Adipocyte (in vitro differentiated cells): Measurements from ENCODE around the gene OLIG2.
A peak's percentile ranks its signal among the peaks of the same experiment; 100 is the strongest.

Experiments
- DNase-seq: peaks from one replicate; pipeline ENCODE4 v3.0.0-alpha.2; 2015; ENCODE audit warnings: low read depth
- H3K27me3 ChIP-seq: replicated peaks from 2 replicates; pipeline ENCODE4 v1.7.0; 2013; ENCODE audit warnings: mild to moderate bottlenecking, low read length, moderate library complexity; ENCODE audit not compliant: control insufficient read depth, insufficient read depth
- H3K36me3 ChIP-seq: 2 replicates; pipeline ENCODE4 v1.7.0; 2013; ENCODE audit warnings: low read length, mild to moderate bottlenecking, moderate library complexity; ENCODE audit not compliant: control insufficient read depth, insufficient read depth, severe bottlenecking
- H3K4me1 ChIP-seq: 2 replicates; pipeline ENCODE4 v1.7.0; 2013; ENCODE audit warnings: mild to moderate bottlenecking, low read length, moderate library complexity; ENCODE audit not compliant: control insufficient read depth, insufficient read depth
- H3K4me3 ChIP-seq: 2 replicates; pipeline ENCODE4 v1.7.0; 2013; ENCODE audit warnings: mild to moderate bottlenecking, low read length, moderate library complexity
- H3K9ac ChIP-seq: 2 replicates; pipeline ENCODE4 v1.7.0; 2013; ENCODE audit warnings: mild to moderate bottlenecking, low read length, moderate library complexity
- H3K9me3 ChIP-seq: 2 replicates; pipeline ENCODE4 v1.7.0; 2013; ENCODE audit warnings: mild to moderate bottlenecking, low read length, moderate library complexity; ENCODE audit not compliant: control insufficient read depth

The OLIG2 gene

GRCh38 chr21:33025489-33026442 lies at the start of gene OLIG2:
Gene OLIG2, plus strand, starts transcription at chr21:33025935. Its CDS starts 928 bp downstream, at chr21:33026863.
- Histone ChIP-seq H3K9me3 (peaks cover 8% of the 10 kb centered on the region), H3K27me3 (peaks cover 87% of the 10 kb centered on the region), H3K9ac (no peak within 1 kb of the TSS), H3K4me3 (no peak within 1 kb of the TSS), H3K4me1 (peaks cover 14% of the 10 kb centered on the region), H3K36me3 (no peaks in the 10 kb centered on the region)
- no peak for DNase-seq

DNA sequence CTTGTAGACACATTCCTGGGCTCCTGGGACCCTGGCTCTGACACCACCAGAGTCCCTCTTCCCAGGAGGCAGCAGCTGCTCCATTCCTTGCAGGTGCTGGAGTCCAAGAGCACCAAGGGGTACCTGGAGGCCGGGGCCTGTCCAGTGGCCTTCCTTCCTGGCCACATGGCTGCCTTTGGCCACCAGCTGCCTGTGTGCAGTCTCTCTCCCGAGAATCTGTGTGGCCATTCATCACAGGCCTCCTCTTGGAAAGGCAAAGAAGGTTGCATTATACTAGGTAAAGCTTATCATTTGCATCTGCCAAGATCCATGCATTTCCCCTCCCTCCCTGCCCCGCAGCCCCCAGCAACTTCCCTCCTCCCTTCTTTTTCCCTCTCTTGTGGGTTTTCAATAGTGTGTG lies 48.9 kb upstream of the OLIG2 start:
- Histone ChIP-seq H3K4me1 (no peaks in the 10 kb centered on the region), H3K9me3 (no peaks in the 10 kb centered on the region), H3K36me3 (no peaks in the 10 kb centered on the region), H3K27me3 (peaks cover 71% of the 10 kb centered on the region), H3K9ac (no peak overlapping the region), H3K4me3 (no peak overlapping the region)
- no peak for DNase-seq

DNA sequence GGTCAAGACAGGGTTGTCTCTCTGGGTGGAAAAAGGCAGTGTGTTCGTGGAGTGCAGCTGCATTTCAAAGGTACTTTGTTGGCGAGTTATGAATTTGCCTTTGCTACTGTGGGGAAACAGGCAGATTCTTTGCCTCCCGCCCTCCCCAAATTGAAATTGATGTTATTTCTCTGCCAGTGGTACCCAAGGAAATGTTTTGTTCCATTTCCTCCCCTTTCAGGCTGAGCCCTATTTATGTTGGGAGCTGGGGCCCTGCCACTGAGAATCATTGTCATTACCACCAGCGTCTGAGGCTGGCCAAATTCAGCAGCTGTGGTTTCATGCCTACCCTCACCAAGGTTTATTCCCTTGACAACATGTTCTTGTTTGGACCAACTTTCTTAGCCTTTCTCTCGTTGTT lies 48.5 kb upstream of the OLIG2 start:
- H3K27me3 ChIP-seq: peaks cover 71% of the 10 kb centered on the region

GRCh38 chr21:32978331-32979270 lies 47.1 kb upstream of the OLIG2 start:
- no peak for DNase-seq
- no peaks in the 10 kb centered on the region for H3K36me3 ChIP-seq
- H3K4me3 ChIP-seq: no peak overlapping the region
- peaks cover 64% of the 10 kb centered on the region for H3K27me3 ChIP-seq
- no peaks in the 10 kb centered on the region for H3K4me1 ChIP-seq
- H3K9me3 ChIP-seq: no peaks in the 10 kb centered on the region
- H3K9ac ChIP-seq: no peak overlapping the region

More for the DNA sequence above, 48.5 kb upstream of the OLIG2 start:
- Histone ChIP-seq H3K36me3 (no peaks in the 10 kb centered on the region), H3K9me3 (no peaks in the 10 kb centered on the region), H3K4me1 (no peaks in the 10 kb centered on the region), H3K4me3 (no peak overlapping the region), H3K9ac (no peak overlapping the region)
- no peak for DNase-seq

DNA sequence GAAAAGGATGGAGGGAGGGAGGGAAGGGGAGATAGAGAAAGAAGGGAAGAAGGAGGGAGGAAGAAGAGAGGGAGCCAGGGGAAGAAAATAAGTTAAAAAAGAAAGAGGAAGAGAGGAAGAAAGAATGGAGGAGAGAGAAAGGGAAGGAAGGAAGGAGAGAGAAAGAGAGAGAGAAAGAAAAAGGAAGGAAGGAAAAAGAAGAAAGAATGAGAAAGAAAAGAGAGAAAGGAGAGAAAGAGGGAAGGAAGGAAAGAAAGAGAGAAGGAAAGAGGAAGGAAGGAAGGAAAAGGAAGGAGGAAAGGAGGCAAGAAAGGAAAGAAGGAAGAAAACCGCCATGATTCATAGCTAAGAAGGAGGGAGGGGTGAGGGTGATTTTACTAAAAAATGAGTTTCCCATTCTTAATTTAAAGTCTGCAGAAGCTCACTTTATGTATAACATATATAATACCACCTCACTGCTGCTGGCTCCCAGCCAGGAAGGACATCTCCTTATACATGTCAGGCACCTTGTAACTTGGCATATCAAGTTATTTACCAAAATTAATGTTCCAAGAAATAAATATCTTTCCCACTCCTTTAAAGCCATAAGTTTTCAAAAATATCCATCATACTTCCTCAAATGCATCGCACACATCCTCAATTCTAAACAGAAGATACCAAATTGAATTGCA lies 46.0 kb upstream of the OLIG2 start:
- H3K9me3 ChIP-seq: peaks cover 2% of the 10 kb centered on the region
- no peak overlapping the region for H3K9ac ChIP-seq
- no peaks in the 10 kb centered on the region for H3K4me1 ChIP-seq
- peak; percentile 3 for DNase-seq
- H3K27me3 ChIP-seq: peaks cover 57% of the 10 kb centered on the region
- H3K4me3 ChIP-seq: no peak overlapping the region
- no peaks in the 10 kb centered on the region for H3K36me3 ChIP-seq

DNA sequence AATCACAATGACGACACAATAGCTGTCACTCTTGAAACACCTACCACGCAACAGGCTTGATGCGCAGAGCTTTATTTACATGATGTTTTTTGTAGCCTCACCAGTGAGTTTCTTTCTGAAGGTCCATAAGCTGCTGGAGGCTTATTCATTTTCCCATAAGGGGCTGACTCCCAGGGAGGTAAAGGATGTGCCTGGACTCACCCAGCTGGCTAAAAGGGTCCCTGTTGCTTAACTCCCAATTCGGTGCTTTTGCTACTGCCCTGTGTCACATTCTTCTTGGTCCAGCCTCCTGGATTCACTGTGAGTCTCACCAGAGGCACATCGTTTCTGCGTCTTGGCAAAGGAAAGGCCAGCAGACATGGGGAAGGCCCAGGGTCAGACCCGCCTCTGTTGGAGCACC lies 44.6 kb upstream of the OLIG2 start:
- Histone ChIP-seq H3K4me1 (no peaks in the 10 kb centered on the region), H3K36me3 (no peaks in the 10 kb centered on the region), H3K4me3 (no peak overlapping the region), H3K9ac (no peak overlapping the region), H3K27me3 (peaks cover 57% of the 10 kb centered on the region), H3K9me3 (peaks cover 12% of the 10 kb centered on the region)
- no peak for DNase-seq

- Histone ChIP-seq H3K36me3 (no peaks in the 10 kb centered on the region), H3K9me3 (peaks cover 17% of the 10 kb centered on the region), H3K4me1 (no peaks in the 10 kb centered on the region), H3K27me3 (peaks cover 69% of the 10 kb centered on the region), H3K4me3 (no peak overlapping the region), H3K9ac (no peak overlapping the region)
- DNase-seq: no peak
Measured at GRCh38 chr21:32990666-32991065, 35.1 kb upstream of the OLIG2 start.

GRCh38 chr21:32991361-32991760 lies 34.4 kb upstream of the OLIG2 start:
- no peak overlapping the region for H3K4me3 ChIP-seq
- H3K9ac ChIP-seq: no peak overlapping the region
- peaks cover 15% of the 10 kb centered on the region for H3K9me3 ChIP-seq
- no peaks in the 10 kb centered on the region for H3K4me1 ChIP-seq
- H3K36me3 ChIP-seq: no peaks in the 10 kb centered on the region
- no peak for DNase-seq
- peaks cover 62% of the 10 kb centered on the region for H3K27me3 ChIP-seq

- no peak overlapping the region for H3K4me3 ChIP-seq
- H3K9me3 ChIP-seq: peaks cover 7% of the 10 kb centered on the region
- no peak overlapping the region for H3K9ac ChIP-seq
- peaks cover 44% of the 10 kb centered on the region for H3K27me3 ChIP-seq
- no peaks in the 10 kb centered on the region for H3K36me3 ChIP-seq
- H3K4me1 ChIP-seq: no peaks in the 10 kb centered on the region
- no peak for DNase-seq
Measured at GRCh38 chr21:32993894-32994293, 31.8 kb upstream of the OLIG2 start.

DNA sequence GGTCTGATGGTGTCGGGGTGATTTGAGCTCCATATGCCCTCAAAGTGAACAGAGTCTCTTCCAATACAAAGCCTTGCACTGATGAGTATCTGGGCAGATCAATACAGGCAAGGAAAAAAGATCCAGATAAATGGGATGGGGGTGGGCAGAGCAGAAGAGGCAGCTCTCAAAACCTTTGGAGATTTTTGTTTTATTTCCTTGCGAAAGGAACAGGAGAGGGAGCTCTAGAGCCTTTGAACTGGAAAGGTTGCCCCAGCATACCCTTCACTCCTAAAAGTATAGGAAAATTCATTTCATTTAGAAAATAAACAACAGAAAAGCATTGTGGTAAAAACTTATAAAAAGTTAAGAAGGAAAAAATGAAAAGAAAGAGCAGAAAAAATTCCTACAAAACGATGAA lies 31.4 kb upstream of the OLIG2 start:
- Histone ChIP-seq H3K4me3 (no peak overlapping the region), H3K4me1 (no peaks in the 10 kb centered on the region), H3K9me3 (peaks cover 8% of the 10 kb centered on the region), H3K9ac (no peak overlapping the region), H3K36me3 (no peaks in the 10 kb centered on the region), H3K27me3 (peaks cover 40% of the 10 kb centered on the region)
- peak; percentile 49 for DNase-seq

DNA sequence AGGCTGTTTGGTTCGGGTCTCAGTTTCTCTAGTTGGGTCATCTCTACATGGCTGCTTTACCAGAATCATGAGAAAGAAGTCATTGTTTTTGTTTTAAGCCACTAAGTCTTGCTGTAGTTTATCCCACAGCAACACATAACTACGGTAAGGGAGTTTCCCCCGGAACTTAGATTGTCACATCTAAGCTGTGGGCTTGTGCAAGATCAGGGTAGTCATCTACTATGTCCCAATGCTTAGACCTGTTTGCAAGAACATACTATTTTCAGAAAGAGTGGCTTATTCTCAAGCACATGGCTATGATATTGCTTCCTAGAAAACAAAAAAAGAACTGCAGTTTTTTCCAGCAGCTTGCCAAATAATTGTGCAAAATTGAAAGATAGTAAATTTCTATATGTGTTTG lies 18.0 kb upstream of the OLIG2 start:
- no peak for DNase-seq
- H3K4me3 ChIP-seq: no peak overlapping the region

More for the DNA sequence above, 18.0 kb upstream of the OLIG2 start:
- no peaks in the 10 kb centered on the region for H3K36me3 ChIP-seq
- peaks cover 15% of the 10 kb centered on the region for H3K4me1 ChIP-seq
- H3K9ac ChIP-seq: no peak overlapping the region
- peaks cover 28% of the 10 kb centered on the region for H3K27me3 ChIP-seq
- no peaks in the 10 kb centered on the region for H3K9me3 ChIP-seq
